ENCODE data around the gene ARHGAP15. TPM values are rescaled to one million over a fixed set of nuclear protein-coding genes. Genes with fewer than 3 reads are reported as not detected.

Gene ARHGAP15
- total and polyA plus RNA-seq, 9 donors = 6.7 to 21.0 (median 9.7) TPM

DNA sequence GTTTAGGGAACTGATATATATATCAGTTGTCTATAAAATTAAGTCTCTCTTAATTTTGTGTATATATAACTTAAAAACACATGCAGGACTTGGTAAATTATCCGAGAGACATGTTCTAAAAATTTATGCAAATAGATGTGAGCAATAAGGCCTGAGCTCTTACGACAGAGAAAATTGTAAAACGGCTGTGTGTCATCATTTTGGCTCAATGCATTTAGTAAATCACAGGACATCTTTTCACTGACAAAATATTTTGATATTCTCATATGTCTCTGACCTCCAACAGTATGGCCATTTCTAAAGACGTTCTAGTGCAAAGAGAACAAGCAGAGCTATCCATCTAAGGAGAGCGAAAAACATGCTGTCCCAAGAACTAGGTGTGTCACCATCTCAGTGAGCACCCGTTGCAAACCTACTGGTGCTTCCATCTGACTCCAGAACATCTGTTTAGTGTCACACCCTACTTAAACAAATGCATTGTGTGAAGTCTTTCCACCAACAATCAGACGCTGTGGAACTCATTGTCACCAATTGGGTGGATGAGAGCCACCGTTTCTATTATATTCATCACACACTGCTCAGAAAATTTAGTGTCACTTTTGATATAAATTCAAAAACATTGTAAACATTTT is 108.0 kb downstream of the ARHGAP15 start:
- no peak for DNase-seq
- no peak overlapping the region for H3K27ac ChIP-seq (ENCODE audit: low read length)
- H3K36me3 ChIP-seq (ENCODE audit: control insufficient read depth, insufficient read depth, low read length) = no peaks in the 10 kb centered on the region
- no peaks in the 10 kb centered on the region for H3K27me3 ChIP-seq (ENCODE audit: control insufficient read depth, insufficient read depth, low read length)
- WGBS (ENCODE audit: insufficient coverage) = 91% methylated on average over 3 of the region's 8 CpGs
- H3K9me3 ChIP-seq (replicated peaks; ENCODE audit: control insufficient read depth, low read depth, low read length) = peaks cover 2% of the 10 kb centered on the region
- H3K4me3 ChIP-seq (ENCODE audit: low read length) = no peak overlapping the region
- H3K4me1 ChIP-seq (ENCODE audit: control insufficient read depth, insufficient read depth, low read length) = no peaks in the 10 kb centered on the region

DNA sequence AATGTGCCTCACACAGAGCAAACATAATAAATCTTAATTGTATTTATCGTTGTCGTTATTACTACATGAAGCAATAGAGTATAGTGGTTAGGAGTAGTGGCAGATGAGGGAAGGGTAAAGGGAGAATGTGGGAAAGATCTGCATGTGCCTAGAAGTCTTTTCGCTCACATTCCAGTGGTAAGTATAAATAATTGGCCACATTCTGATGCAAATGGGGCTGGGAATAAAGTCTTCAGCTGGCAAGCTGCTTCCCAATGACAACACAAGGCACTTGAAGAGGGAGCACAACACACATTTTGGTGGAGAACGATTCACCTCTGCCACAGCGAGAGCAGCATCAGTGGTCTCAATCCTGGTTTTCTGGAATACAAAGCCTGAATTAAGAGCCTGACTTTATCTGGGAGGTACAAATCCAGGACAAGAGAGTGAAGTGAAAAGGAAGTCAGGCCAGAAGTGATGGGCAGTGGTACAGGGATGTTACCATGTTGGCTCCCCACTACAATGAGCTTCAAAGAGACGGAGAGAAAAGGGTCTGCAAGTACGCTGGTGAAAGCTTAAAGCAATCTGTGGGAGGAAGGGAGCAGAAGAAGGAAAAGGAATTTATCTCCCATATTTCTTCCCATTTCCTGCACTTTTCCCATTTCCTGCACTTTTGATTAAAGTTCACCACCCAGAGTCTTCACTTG is 112.3 kb downstream of the ARHGAP15 start:
- WGBS (ENCODE audit: insufficient coverage) = 60% methylated on average over 3 of the region's 7 CpGs
- no peak for DNase-seq

DNA sequence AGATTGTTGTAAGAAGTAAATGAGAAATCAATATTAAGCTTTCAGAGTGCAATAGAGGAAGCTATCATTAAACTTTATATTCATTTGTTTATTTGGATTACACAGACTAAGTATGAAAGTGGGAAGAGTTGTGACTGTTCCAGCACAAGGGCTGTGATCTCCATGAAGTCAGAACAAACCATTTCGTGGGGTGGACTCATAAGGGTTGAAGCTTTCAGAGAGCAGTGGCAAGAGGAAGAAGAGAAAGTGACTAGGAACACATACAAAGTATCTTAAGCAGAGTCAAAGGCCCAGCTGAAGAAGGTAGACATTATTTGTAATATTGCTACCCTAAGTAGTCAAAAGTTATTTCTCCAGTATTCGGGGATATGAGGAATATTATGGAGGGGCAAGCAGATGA is 117.0 kb downstream of the ARHGAP15 start:
- Histone ChIP-seq H3K36me3 (ENCODE audit: control insufficient read depth, insufficient read depth, low read length) (no peaks in the 10 kb centered on the region), H3K27me3 (ENCODE audit: control insufficient read depth, insufficient read depth, low read length) (no peaks in the 10 kb centered on the region), H3K4me1 (ENCODE audit: control insufficient read depth, insufficient read depth, low read length) (no peaks in the 10 kb centered on the region), H3K4me3 (ENCODE audit: low read length) (no peak overlapping the region), H3K9me3 (replicated peaks; ENCODE audit: control insufficient read depth, low read depth, low read length) (no peaks in the 10 kb centered on the region), H3K27ac (ENCODE audit: low read length) (no peak overlapping the region)
- WGBS (ENCODE audit: insufficient coverage) = 60% methylated on average over 1 of the region's 2 CpGs
- no peak for DNase-seq

More for the DNA sequence above, 112.3 kb downstream of the ARHGAP15 start:
- Histone ChIP-seq H3K36me3 (ENCODE audit: control insufficient read depth, insufficient read depth, low read length) (no peaks in the 10 kb centered on the region), H3K9me3 (replicated peaks; ENCODE audit: control insufficient read depth, low read depth, low read length) (no peaks in the 10 kb centered on the region), H3K27me3 (ENCODE audit: control insufficient read depth, insufficient read depth, low read length) (no peaks in the 10 kb centered on the region), H3K4me1 (ENCODE audit: control insufficient read depth, insufficient read depth, low read length) (no peaks in the 10 kb centered on the region), H3K4me3 (ENCODE audit: low read length) (no peak overlapping the region), H3K27ac (ENCODE audit: low read length) (no peak overlapping the region)

DNA sequence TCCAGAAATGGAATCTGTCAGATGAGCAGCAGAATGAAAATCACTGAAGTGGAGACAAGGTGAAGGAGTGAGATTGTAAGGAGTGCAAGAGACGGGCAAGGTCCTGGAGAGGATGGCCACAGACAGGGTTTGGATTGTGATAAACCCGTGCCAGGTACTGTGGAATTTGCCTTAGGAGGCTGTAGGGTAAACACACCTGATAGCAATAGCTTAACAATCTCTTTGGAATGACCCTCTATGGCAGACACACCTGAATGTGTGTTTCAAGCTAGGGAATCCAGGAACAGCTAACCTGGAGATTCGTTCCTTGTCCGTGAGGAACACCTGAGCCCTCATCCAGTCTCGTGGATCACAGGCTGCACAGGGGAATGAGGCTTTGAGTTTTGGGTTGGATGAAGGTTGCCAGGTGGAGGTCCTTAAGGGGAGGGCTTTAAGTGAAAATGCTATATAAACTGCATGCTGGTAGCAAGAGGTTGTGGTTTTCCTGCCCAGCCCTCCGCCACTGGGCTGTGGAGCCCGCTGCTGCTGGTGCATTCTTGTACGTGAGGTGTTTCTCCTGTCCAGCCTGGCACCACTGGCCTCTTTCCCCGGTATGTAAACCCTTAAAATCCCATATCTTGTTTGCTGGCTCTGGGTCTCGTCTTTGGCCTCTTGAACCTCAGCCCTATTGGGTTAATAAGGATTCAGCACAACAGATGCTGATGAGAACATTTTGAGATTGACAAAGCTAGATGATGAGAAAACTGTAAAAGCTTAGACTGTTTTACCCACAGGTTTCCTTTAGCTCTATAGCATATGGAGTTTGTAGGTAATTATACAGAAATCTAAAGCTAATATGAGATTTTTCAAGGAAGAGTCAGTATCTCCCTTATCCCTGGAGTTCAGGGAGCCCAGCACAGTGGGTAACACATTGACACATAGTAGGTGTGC is 117.9 kb downstream of the ARHGAP15 start:
- no peak for DNase-seq
- Histone ChIP-seq H3K4me1 (ENCODE audit: control insufficient read depth, insufficient read depth, low read length) (no peaks in the 10 kb centered on the region), H3K27me3 (ENCODE audit: control insufficient read depth, insufficient read depth, low read length) (no peaks in the 10 kb centered on the region), H3K27ac (ENCODE audit: low read length) (no peak overlapping the region), H3K36me3 (ENCODE audit: control insufficient read depth, insufficient read depth, low read length) (no peaks in the 10 kb centered on the region), H3K4me3 (ENCODE audit: low read length) (no peak overlapping the region), H3K9me3 (replicated peaks; ENCODE audit: control insufficient read depth, low read depth, low read length) (no peaks in the 10 kb centered on the region)
- WGBS (ENCODE audit: insufficient coverage) = 95% methylated on average over 8 of the region's 10 CpGs

DNA sequence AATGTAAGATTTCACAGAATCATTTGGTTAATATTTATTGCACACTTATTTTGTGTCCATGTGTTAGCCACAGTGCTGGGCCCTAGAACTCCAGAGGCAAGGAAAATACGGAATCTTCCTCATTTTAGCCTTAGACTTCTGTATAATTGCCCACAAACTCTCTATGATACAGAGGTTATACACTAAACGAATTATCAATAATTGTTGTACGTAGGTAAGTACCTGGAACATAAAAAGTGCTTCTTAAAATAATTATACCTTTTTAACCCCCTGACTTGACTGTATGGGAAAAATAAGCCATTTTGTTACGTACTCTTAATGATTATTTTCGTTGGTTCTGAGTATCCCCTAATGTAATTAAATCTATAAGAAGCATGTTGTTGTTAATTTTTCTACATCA is 119.4 kb downstream of the ARHGAP15 start:
- no peaks in the 10 kb centered on the region for H3K4me1 ChIP-seq (ENCODE audit: control insufficient read depth, insufficient read depth, low read length)
- no peak overlapping the region for H3K4me3 ChIP-seq (ENCODE audit: low read length)
- no peak overlapping the region for H3K27ac ChIP-seq (ENCODE audit: low read length)
- H3K27me3 ChIP-seq (ENCODE audit: control insufficient read depth, insufficient read depth, low read length) = no peaks in the 10 kb centered on the region
- H3K36me3 ChIP-seq (ENCODE audit: control insufficient read depth, insufficient read depth, low read length) = no peaks in the 10 kb centered on the region
- WGBS (ENCODE audit: insufficient coverage) = no CpG with 5 or more reads among the region's 5 CpGs
- no peaks in the 10 kb centered on the region for H3K9me3 ChIP-seq (replicated peaks; ENCODE audit: control insufficient read depth, low read depth, low read length)
- DNase-seq = no peak

DNA sequence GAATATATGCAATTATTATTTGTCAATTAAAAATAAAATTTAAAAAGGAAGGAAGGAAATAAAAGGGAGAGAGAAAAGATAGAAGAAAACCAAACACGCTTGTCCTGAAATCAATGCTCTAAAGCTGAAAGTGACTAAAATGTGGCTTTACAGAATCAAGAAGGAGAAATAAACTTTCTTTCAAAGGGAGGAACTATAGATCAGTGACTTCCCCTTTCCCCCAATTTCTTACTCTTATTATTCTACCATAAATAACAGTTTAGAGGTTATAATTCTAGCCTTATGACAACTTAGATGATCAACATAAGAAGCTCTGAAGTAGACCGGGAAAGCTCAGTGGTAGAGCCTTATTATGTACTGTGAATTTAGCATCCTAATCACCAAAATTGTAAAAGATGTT is 122.5 kb downstream of the ARHGAP15 start:
- Histone ChIP-seq H3K27ac (ENCODE audit: low read length) (no peak overlapping the region), H3K9me3 (replicated peaks; ENCODE audit: control insufficient read depth, low read depth, low read length) (no peaks in the 10 kb centered on the region), H3K27me3 (ENCODE audit: control insufficient read depth, insufficient read depth, low read length) (no peaks in the 10 kb centered on the region), H3K4me1 (ENCODE audit: control insufficient read depth, insufficient read depth, low read length) (no peaks in the 10 kb centered on the region), H3K4me3 (ENCODE audit: low read length) (no peak overlapping the region), H3K36me3 (ENCODE audit: control insufficient read depth, insufficient read depth, low read length) (no peaks in the 10 kb centered on the region)
- WGBS (ENCODE audit: insufficient coverage) = no CpG with 5 or more reads among the region's 2 CpGs
- DNase-seq = no peak

DNA sequence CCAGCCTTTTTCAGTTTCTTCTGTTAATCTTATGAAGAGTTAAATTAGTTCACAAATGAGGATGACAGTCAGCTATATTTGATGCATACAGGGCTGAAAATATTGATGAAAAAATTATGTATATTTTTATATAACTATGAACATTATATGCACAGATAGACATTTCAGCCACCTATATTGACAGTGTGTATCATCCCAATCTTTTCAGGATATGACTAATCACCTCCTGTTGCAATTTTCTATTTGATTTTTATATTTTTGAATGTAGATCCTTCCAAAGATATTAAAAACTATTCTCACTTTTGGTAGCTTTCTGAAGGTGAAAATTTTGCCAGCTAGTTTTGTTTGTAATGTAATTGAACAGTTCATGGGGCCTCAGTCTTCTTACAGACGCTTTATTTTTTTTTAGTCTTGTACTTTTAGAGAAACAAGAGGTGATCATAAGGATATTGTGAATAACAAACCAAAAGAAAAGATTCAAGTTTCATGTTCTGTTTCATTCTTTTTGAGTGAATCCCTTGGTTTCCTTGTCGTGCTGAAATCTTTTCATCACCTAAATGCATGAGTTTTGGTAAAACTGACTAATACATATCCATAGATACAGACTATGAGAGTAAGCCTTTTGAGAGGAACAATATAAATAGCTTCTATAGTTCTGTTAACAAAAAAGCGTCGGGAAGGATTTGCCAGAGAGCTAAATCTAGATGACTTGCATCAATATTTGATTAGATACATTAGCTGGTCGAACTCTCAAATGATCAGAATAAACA is 123.1 kb downstream of the ARHGAP15 start:
- no peak overlapping the region for H3K27ac ChIP-seq (ENCODE audit: low read length)
- no CpG with 5 or more reads among the region's 5 CpGs for WGBS (ENCODE audit: insufficient coverage)

DNA sequence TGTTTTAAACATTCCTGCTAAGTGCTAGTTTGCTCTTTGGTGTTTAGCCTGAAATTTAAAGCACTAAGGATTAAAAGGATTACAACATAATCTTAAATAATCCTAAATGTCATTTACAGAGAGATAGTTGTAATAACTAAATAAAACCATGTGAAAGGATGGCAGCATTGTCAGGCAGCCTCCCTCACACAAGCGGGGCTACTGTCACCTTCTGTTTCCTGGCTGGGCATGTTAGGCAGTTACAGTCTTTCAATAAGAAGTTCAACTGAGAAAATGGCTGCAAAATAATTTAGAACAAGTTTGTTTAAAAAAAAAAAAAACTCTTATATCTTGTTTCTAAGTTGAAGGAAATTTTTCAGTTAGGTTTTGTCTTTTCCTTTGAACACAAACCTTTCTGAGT is 124.9 kb downstream of the ARHGAP15 start:
- no peak overlapping the region for H3K4me3 ChIP-seq (ENCODE audit: low read length)
- no peaks in the 10 kb centered on the region for H3K4me1 ChIP-seq (ENCODE audit: control insufficient read depth, insufficient read depth, low read length)
- H3K27me3 ChIP-seq (ENCODE audit: control insufficient read depth, insufficient read depth, low read length) = no peaks in the 10 kb centered on the region
- no CpG with 5 or more reads among the region's 1 CpG for WGBS (ENCODE audit: insufficient coverage)
- no peak for DNase-seq
- no peaks in the 10 kb centered on the region for H3K9me3 ChIP-seq (replicated peaks; ENCODE audit: control insufficient read depth, low read depth, low read length)
- H3K36me3 ChIP-seq (ENCODE audit: control insufficient read depth, insufficient read depth, low read length) = no peaks in the 10 kb centered on the region
- H3K27ac ChIP-seq (ENCODE audit: low read length) = no peak overlapping the region

More for the DNA sequence above, 123.1 kb downstream of the ARHGAP15 start:
- H3K4me1 ChIP-seq (ENCODE audit: control insufficient read depth, insufficient read depth, low read length) = no peaks in the 10 kb centered on the region
- no peaks in the 10 kb centered on the region for H3K36me3 ChIP-seq (ENCODE audit: control insufficient read depth, insufficient read depth, low read length)
- H3K9me3 ChIP-seq (replicated peaks; ENCODE audit: control insufficient read depth, low read depth, low read length) = no peaks in the 10 kb centered on the region
- DNase-seq = no peak
- H3K4me3 ChIP-seq (ENCODE audit: low read length) = no peak overlapping the region
- no peaks in the 10 kb centered on the region for H3K27me3 ChIP-seq (ENCODE audit: control insufficient read depth, insufficient read depth, low read length)

DNA sequence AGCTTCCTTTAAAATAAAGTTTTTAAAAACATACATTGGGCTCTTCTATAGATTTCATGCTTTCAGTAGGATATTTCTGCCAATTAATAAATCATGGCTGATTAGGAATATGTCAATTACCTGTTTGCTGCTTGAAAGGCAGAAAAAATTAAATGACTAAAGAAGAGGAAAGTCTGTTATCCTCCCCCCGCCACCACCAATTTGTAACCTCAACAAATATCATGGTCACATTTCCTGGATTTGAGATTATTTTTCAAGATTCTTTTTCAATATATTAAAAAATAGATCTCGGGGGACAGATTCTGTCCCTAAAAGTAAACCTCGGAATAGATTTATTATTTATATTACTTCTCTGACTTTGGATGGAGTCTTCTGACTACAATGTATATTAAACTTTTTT is 125.9 kb downstream of the ARHGAP15 start:
- no peak for DNase-seq
- no peaks in the 10 kb centered on the region for H3K4me1 ChIP-seq (ENCODE audit: control insufficient read depth, insufficient read depth, low read length)
- H3K36me3 ChIP-seq (ENCODE audit: control insufficient read depth, insufficient read depth, low read length) = no peaks in the 10 kb centered on the region
- WGBS (ENCODE audit: insufficient coverage) = no CpG with 5 or more reads among the region's 3 CpGs
- H3K9me3 ChIP-seq (replicated peaks; ENCODE audit: control insufficient read depth, low read depth, low read length) = no peaks in the 10 kb centered on the region
- no peaks in the 10 kb centered on the region for H3K27me3 ChIP-seq (ENCODE audit: control insufficient read depth, insufficient read depth, low read length)
- no peak overlapping the region for H3K4me3 ChIP-seq (ENCODE audit: low read length)
- H3K27ac ChIP-seq (ENCODE audit: low read length) = no peak overlapping the region
